ENCODE data around the gene TDP1. TPM values are rescaled to one million over a fixed set of nuclear protein-coding genes. Genes with fewer than 3 reads are reported as not detected.
"Not testable (repeated sequence)": the region's sequence is repeated elsewhere in the genome, so short reads cannot be mapped to it uniquely, and the experiment has no call there.

Gene TDP1
- total RNA-seq, 1 donor from 2014 or later = 13.6 TPM

DNA sequence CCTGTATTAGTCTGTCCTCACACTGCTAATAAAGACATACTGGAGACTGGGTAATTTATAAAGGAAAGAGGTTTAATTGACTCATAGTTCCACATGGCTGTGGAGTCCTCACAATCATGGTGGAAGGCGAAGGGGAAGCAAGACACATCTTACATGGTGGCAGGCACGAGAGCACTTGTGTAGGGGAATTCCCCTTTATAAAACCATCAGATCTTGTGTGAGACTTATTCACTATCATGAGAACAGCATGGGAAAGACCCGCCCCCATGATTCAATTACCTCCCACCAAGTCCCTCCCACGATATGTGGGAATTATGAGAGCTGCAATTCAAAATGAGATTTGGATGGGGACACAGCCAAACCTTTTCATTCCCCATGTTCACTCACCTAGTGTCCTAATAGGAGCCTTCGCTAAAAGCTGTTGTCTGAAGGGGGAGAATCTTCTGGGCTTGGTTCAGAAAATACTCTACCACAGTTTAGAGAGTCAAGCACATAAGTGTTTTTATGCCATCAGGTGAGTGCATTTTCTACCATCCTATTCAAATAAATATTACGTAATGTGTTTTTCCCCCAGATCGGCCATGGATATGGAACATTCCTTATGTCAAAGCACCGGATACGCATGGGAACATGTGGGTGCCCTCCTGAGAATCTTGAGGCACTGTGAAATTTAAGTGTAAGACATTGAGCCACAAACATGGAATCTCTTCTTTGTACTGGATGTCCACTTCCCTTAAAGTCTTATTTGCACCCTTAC, 86.9 kb downstream of the TDP1 start:
- no peak for DNase-seq (ENCODE audit: low spot score)

DNA sequence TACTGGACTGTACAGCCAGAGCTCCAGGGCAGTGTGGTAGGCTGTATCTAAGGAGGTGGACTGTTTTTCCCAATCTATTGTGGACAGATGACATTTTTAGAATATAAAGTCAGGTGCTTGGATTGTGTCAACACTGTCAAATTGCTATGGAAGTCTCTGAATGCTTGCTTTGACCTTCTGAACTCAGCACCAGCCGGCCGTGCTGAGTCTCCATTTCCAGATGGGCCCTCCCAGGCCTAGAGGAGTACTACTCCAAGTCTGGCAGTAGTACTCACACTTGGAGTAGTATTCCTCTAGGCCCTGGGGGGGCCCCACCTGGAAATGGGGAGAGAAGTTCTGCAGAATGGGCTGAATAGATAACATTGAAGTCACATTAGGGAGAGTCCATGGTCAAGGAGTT, 89.9 kb downstream of the TDP1 start:
- no peak for DNase-seq (ENCODE audit: low spot score)

DNA sequence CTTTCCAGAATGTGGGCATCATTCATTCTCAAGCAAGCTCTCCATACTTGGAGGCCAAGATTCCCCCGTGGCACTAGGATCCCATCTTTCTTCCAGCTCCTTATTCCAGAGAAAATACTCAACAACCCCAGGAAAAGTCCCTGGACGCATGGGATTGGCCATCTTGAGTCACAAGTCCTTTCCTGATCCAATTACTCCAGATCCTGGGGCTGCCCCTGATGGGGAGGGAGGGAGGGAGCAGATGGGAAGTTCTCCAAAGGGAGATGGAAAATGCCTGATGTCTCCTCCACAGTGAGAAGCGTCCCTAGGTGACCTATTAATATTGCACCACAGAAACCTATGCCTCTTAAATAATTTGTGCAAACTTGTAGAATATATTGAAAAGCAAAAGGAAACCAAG, 93.7 kb downstream of the TDP1 start:
- DNase-seq (ENCODE audit: low spot score) = no peak

DNA sequence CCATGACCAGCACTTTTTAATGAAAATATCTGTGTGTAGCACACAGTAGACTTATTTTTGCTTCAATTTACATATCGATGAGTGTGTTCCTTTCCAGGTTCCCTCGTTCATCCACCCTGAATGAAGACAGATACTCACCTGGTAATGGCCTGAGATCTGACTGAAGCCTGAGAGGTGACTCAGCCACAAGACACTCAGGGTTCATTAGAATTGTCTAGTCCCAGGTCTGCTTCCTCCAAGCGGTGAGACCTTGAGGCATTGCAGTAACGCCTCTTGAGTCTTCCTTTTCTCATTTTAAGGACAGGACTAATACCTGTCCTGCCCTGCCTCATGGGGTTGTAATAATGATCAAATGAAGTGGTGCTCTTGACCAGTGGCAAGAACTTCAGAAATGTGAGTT, 94.5 kb downstream of the TDP1 start:
- DNase-seq (ENCODE audit: low spot score) = no peak

DNA sequence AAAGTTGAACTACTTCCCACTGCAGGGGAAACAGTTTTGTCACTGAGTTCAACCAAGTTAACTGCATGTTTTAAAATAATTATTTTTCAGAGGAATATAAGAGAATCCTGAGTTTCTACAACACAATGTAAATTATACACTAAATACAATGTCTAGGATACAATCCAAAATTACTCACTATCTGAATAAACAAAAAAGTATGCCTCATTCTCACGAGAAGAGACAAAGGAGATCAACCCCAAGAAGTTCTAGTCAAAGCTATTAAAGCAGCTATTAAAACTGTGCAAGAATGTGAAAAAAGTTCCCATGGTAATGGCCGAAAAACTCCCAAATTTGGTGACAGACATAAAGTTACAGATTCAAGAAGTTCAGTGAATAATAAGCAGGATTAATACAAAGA, 97.3 kb downstream of the TDP1 start:
- DNase-seq (ENCODE audit: low spot score) = no peak

DNA sequence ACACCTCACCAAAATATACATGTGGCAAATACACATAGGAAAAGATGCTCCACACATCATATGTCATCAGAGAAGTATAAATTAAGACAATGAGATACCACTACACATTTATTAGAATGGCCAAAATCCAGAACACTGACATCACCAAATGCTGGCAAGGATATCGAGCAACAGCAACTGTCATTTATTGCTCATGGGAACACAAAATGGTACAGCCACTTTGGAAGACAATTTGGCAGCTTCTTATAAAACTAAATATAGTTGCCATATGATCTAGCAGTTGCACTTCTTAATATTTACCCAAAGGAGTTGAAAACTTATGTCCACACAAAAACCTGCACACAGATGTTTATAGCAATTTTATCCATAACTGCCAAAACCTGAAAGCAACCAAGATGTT, 99.1 kb downstream of the TDP1 start:
- DNase-seq (ENCODE audit: low spot score) = no peak

DNA sequence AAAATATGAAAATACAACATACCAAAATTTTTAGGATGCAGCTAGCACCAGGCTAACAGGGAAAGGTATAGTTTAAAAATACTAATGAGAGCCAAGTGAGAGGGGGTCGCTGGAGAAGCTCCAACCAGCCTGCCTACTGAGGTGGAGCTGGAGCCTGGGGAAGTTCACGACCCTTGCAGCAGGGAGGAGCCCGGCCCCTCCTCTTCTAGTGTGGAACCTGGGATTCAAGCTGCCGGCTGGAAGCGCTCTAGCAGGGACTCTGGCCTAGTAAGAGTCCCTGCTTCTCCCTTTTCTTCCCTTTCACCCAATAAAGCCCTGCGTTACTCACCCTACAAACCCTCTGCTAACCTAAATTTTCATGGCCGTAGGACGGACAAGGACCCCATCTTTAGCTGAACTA, 101.1 kb downstream of the TDP1 start:
- no peak for DNase-seq (ENCODE audit: low spot score)

DNA sequence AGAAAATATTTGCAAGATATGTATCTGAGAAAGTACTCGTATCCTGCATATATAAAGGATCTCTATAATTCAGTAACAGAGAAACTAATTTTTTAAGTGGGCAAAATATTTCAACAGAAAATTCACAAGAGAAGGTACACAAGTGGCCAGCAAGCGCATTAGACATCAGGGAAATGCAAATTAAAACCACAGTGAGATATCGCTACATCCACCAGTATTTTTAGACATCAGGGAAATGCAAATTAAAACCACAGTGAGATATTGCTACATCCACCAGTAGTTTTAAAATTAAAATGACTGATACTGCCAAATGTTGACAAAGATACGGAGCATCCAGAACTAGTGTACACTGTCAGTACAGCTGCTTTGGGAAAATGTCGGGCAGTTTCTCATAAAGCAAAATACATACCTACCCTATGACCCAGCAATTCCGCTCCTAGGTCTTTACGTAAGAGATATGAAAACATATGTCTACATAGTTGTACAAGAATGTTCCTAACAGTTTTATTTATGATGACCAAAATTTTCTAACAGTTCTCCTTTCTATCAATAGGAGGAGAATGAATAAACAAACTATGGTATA, 103.2 kb downstream of the TDP1 start:
- DNase-seq (ENCODE audit: low spot score) = no peak

DNA sequence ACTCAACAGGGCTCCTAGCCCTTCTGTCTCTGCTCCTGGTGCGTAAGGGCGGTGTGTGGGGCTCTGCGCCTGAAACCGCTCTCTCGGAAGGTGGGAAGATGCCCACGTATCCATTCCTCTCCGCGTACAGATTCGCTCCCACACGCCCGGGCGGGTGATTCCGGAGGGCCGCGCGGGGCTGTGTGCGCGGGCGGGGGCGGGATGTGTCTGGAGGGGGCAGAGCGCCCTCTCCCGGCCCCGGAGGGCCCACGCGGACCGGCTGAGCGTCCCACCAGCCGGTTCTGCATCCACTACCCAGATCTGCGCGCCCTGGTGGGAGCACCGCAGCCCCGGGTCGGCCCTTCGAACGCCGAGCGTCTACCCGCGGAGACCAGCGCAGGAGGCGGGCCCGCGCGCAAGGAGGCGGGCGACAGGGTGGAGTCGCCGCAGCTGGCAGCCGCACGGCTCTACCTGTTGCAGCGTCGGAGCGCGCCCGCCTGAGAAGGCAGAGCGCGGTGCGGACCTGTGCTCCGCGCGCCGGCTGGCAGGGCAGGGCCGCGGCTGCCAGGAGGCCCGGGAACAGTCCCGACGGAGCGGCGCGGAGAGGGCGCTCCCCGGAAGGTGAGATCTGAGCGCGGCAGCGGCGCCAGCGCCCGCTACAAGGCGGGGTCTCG, 104.7 kb downstream of the TDP1 start:
- no peak for DNase-seq (ENCODE audit: low spot score)

DNA sequence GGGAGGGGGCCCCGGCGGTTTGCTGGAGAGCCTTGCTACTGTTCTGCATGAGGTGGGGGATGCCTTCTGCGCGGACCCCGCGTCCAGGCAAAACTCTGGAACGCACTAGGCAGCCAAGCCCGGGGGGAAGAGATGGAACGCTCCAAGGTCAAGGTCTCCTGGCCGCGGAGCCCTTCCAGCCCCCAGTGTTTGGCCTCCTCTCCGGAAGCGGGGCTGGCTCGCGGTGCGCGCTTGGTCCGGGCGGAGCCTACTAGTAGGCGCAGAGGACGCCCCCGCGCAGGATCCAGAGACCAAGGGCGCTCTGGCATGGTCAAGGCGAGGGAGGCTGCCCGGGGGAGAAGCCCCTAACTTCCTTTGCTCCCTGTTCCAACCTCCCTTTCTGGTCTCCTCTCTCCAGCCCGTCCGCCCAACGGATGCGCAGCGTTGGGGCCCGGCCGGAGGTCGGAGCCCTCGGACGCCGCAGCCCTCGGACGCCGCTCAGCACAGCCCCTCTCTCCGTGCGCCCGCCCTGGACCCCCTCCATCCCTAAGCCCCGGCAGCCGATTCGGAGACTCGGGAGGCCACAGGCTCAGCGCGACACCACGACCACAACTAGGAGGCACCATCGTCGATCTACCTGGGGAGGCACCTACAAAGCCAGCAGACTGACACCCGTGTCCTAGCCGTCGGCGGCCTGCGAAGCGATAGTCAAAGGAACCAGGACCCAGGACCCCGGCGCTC, 105.4 kb downstream of the TDP1 start:
- DNase-seq (ENCODE audit: low spot score) = no peak

DNA sequence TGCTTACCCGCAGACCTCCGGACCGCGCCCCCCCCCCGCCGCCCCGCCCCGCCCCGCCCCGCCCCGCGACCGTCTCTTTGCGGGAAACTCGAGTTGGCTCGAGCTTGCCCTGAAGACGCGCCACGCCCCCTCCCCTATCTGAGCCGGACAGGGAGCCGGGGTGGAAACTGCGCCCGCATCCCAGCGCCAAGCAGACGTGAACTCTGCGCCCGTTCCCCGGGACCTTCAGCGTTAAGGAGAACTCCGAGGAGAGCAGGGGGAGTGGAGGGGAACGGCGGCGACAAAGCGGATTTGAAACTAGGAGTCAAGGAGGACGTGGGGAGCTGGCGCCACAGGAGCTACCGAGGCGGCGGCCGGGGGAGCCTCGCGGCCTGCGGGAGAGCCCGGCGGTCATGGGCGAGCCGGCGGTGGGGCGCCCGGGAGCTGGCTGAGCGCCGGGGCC, 106.0 kb downstream of the TDP1 start, which contains the start of gene KCNK13:
KCNK13 (plus strand) TSS at position 310 of the 442 bp plus-strand sequence. CDS start 212 bp downstream, outside the sequence.
- no peak for DNase-seq (ENCODE audit: low spot score)

DNA sequence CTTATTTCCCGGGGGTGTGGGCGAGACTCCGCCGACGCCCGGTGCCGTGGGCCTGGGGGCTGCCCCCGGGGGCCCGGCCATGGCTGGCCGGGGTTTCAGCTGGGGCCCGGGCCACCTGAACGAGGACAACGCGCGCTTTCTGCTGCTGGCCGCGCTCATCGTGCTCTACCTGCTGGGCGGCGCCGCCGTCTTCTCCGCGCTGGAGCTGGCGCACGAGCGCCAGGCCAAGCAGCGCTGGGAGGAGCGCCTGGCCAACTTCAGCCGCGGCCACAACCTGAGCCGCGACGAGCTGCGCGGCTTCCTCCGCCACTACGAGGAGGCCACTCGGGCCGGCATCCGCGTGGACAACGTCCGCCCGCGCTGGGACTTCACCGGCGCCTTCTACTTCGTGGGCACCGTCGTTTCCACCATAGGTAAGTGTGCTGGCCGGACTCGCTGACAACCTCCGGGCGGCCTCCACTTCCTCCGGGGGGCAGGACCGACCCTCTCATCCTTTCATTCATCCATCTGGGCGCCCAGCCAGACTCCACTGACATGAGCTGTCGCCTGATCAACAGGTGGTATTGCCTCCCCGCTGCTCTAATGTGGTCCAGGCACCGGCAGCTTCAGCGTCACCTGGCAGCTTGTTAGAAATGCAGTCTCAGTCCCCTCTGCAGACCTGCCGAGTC, 106.5 kb downstream of the TDP1 start:
- DNase-seq (ENCODE audit: low spot score) = no peak

DNA sequence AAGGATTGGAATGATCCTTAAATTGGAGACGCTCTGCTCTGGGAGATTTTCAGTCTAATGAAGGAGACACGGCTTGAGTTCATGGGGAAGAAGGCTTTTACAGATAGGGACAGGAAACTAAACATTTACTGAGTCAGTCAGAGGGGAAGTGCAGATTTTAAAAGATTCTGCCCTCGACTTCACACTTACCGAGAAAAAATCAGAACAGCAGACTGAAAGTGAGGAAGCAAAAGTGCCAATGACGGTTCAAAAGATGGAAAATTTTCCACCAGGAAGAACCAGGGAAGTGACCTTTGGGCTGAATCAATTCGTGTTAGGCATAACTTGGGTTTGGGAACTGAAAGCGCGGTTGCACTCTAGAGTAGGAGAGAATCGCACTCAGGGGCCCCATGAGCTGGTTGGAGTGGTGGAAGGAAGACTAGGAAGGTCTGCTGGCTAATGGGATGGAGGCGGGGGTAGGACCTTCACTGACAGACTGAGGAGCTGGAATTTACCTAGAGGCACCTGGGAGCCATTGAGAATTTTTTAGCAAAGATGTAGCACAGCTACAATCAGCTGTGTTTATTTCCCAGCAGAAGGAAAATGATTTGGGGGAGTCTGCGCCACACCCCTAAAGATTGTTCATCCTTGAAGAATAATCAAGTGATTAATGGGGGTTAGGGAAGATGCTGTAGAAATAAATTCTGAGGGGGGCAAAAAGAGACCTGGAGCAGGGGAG, 107.3 kb downstream of the TDP1 start:
- DNase-seq (ENCODE audit: low spot score) = no peak

DNA sequence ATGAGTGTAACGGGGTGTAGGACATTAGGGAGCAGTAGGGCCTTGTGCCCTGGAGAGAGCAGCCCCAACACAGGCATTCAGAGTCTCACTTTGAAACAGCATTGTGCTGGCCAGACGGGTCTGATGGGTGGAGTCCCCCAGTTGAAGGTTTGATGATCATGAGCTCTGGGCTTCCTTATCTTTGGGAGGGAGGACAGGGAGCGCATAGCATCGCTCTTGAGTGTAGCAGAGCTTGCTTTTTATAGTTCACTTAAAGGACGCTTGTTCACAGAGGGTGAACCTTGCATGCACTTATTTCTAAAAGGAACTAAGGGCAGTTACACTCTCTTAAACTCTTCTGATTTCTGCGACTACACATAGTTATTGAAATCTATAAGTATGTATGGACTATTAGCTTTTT, 116.6 kb downstream of the TDP1 start:
- DNase-seq (ENCODE audit: low spot score) = no peak

DNA sequence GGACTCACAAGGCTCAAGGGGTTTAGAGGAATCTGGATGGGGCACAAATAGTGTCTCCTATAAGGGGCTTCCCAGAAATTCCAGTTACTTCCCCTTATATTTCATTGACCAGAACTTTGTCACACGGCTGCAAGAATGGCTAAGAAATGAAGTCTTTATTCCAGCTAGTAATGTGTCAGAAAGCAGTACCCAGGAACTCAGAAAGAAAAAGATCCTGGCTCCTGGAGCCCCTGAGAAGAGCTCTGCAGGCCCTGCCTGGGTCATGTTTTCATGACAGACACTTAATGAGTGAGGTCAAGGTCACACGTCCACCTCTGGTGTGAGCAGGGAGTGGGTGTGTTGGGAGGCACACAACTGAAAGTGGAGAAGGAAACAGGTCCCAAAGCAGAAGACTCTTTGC, 123.8 kb downstream of the TDP1 start:
- no peak for DNase-seq (ENCODE audit: low spot score)

DNA sequence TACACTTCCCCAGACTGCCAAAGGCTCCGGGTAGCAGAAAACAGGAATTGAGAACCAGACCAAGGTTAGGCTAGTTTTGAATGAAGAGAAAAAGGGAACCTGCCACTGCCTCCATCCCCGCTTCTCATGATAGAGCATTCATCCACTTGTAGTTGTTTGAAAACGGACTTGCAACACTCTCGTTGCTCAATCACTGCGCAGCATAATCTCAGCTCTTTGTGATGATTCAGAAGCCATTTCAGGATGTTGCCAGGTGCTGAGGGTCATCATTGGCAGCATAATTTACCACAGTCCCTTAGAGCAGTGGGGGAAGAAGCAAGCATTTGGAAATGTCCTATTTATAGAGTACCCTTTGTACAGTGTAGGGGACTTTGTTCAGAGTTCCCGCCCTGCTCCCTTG, 131.7 kb downstream of the TDP1 start:
- no peak for DNase-seq (ENCODE audit: low spot score)

DNA sequence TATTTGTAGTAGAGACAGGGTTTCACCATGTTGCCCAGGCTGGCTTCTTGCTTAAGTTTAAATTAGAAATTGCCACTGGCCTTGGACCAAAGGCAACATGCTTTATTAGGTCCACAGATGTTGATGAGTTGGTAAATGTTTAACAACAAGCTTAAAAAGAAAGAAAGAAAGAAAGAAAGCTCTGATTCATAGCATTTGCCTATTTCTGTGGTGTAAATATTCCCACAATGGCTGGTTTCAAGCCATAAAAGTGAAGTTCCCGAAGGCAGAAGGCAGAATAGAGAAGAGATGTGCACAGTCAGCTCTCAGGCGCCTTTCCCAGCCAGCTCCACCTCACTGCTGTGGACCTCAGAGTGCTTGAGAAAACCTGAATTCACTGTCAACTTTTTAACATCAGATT, 132.4 kb downstream of the TDP1 start:
- no peak for DNase-seq (ENCODE audit: low spot score)

DNA sequence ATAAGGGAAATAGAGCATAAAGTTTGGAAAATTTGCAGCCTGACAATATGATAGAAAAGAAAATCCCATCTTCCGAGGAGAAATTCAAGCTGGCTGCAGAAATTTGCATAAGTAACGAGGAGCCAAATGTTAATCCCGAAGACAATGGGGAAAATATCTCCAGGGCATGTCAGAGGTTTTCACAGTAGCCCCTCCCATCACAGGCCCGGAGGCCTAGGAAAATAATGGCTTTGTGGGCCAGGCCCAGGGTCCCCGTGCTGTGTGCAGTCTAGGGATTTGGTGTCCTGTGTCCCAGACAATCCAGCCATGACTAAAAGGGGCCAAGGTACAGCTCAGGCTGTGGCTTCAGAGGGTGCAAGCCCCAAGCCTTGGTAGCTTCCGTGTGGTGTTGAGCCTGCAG, 133.8 kb downstream of the TDP1 start:
- not testable (repeated sequence) for DNase-seq (ENCODE audit: low spot score)

DNA sequence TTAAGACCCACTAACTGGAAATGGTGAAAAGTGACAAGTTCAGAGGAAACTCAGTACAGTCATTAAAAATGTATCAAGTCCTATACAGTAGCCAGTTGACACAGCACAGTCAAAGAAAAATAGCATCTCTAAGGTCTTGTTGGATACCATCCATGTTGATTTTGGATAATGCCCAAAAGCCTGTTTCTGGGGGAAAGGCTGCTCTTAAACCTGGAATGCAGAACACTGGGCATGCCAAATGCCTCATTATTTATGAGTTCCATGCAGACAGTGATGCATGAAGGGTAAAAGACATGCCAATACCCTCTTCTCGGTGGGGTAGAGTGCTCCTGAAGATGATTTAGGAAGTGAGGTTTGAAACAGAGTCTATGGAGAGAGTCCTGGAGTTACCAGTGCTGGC, 135.7 kb downstream of the TDP1 start:
- DNase-seq (ENCODE audit: low spot score) = no peak

DNA sequence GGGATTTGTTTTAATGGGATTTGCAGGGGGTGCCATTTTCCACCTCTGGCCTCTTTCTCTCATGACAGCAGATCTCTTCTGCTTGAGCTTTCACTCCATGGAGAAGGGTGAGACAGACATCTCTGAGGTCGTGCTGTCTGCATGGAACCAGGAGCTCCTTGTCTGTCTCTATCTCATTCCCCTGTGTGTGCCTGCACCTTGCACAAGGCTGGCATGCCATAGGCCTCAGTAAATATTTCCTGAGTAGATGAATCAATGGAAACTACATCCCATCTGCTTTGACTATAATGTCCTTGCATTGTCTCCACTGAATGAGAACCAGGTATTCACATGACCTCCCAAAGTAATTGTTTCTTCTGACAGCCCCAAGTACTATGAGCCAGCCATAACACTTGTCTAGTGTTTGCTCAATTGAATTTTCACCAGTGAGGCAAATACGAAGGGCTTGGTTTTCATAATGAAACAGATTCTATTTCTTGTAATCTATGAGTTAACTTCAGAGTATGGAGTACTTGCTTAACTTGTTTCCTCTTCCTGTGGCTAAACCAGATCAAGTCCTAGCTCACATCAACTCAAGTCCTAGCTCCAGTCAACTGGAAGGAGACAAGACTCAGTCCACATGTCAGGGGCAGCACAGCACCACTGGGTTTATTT, 138.3 kb downstream of the TDP1 start:
- no peak for DNase-seq (ENCODE audit: low spot score)
